Right cardiac atrium (tissue), 5 donors: ENCODE results near the gene PPP1R16B. TPM values are rescaled to one million over a fixed set of nuclear protein-coding genes. Genes with fewer than 3 reads are reported as not detected.

Source experiments
- ATAC-seq, 2 donors: fragments of 200-7000 bp; cut with Tn5 transposase; one replicate each; pipeline versions ENCODE4 v1.8.0 to v1.9.1; 2020; ENCODE audit warnings: moderate library complexity in 2 of 2, mild to moderate bottlenecking in 1 of 2
- DNase-seq, 3 donors: peaks; one replicate each; pipeline ENCODE4 v3.0.0-alpha.2; 2020
- H3K27ac ChIP-seq: one replicate; pipeline ENCODE4 v1.5.1; 2013; ENCODE audit warnings: mild to moderate bottlenecking, low read length, control low read depth, moderate library complexity
- H3K27me3 ChIP-seq: one replicate; pipeline ENCODE4 v1.6.1; 2013; ENCODE audit not compliant: control insufficient read depth, insufficient read depth
- H3K4me1 ChIP-seq: one replicate; pipeline ENCODE4 v1.6.1; 2013; ENCODE audit warnings: low read length; ENCODE audit not compliant: control insufficient read depth, insufficient read depth
- H3K4me3 ChIP-seq: one replicate; pipeline ENCODE4 v1.5.1; 2013; ENCODE audit warnings: low read length, control low read depth
- H3K9me3 ChIP-seq: one replicate; pipeline ENCODE4 v1.6.1; 2013; ENCODE audit warnings: low read length; ENCODE audit not compliant: control insufficient read depth
- WGBS: extraction: QIAGEN DNeasy Blood & Tissue Kit; methylation state at CpG from one replicate; pipeline ENCODE4 v1.1.7; 2013; 5-methylcytosine and 5-hydroxymethylcytosine counted together
- intact Hi-C, 4 donors: fragments of 100-400 bp; cut with DNase I; formaldehyde crosslinking; loops; one replicate each; pipeline versions ENCODE4 v1.11.0 to v1.14.0; 2022 to 2023
- polyA plus RNA-seq: library from polyadenylated mRNA; stranded (reverse); fragments of 200-250 nt; gene quantifications from one replicate; pipeline ENCODE4 v1.2.3, GENCODE V29; 2013
- total RNA-seq, 4 donors: library from RNA; stranded (reverse); fragmentation: NEBNext Ultra II Directional; extraction: Animal tissue kit (Norgen Biotek cat#: 25700); gene quantifications; one replicate each; pipeline ENCODE4 v1.2.1, GENCODE V29; 2021
- donor health status: healthy with polysubstance abuse.
- donor health status: DM: no; HTN: yes; CAD: no.
- donor health status: DM: no; HTN: no; CAD: no.
- donor health status: DM: no; HTN: yes; CAD: no; lungs with severe emphysema.
- donor health status: DM: yes; HTN: yes; CAD: no.

PPP1R16B gene
- total and polyA plus RNA-seq, 5 donors = 4.9 to 9.1 (median 5.5) TPM

- intact Hi-C loops = loop anchor here in 1 of 4 donors (10.0 kb wide), 1 partner anchor 74 kb away; no protein-coding TSS in a partner anchor
- Histone ChIP-seq H3K9me3 (no peaks in the 10 kb centered on the region), H3K27me3 (no peaks in the 10 kb centered on the region), H3K27ac (no peak overlapping the region), H3K4me3 (no peak overlapping the region), H3K4me1 (no peaks in the 10 kb centered on the region)
- WGBS = 87% methylated on average over 2 of the region's 2 CpGs
- ATAC-seq (no peak), DNase-seq (peak in 1 of 3 donors; percentile 14)
Measured at GRCh38 chr20:38889050-38889449, 83.6 kb downstream of the PPP1R16B start.

GRCh38 chr20:38889792-38890496, 84.4 kb downstream of the PPP1R16B start:
- ATAC-seq = no peak
- intact Hi-C loops = loop anchor here in 2 of 4 donors (5.0 to 10.0 kb wide), 2 partner anchors 75 to 243 kb away; no protein-coding TSS in a partner anchor
- Histone ChIP-seq H3K4me3 (no peak overlapping the region), H3K4me1 (no peaks in the 10 kb centered on the region), H3K27me3 (no peaks in the 10 kb centered on the region), H3K9me3 (no peaks in the 10 kb centered on the region), H3K27ac (no peak overlapping the region)
- DNase-seq = peak in 1 of 3 donors; percentile 16
- 55% methylated on average over 13 of the region's 13 CpGs for WGBS

- 70% methylated on average over 3 of the region's 3 CpGs for WGBS
- Histone ChIP-seq H3K9me3 (no peaks in the 10 kb centered on the region), H3K4me3 (no peak overlapping the region), H3K27me3 (no peaks in the 10 kb centered on the region), H3K27ac (no peak overlapping the region), H3K4me1 (no peaks in the 10 kb centered on the region)
- intact Hi-C loops = loop anchor here in 2 of 4 donors (5.0 kb wide), 1 partner anchor 243 kb away; no protein-coding TSS in a partner anchor
- ATAC-seq = no peak
- DNase-seq = no peak
Measured at GRCh38 chr20:38890497-38890818, 85.0 kb downstream of the PPP1R16B start.

GRCh38 chr20:38892091-38892981, 86.8 kb downstream of the PPP1R16B start:
- Histone ChIP-seq H3K27me3 (no peaks in the 10 kb centered on the region), H3K4me1 (no peaks in the 10 kb centered on the region), H3K4me3 (no peak overlapping the region), H3K27ac (no peak overlapping the region), H3K9me3 (no peaks in the 10 kb centered on the region)
- no peak for DNase-seq
- WGBS = 85% methylated on average over 11 of the region's 11 CpGs
- no peak for ATAC-seq
- intact Hi-C loops = loop anchor here in 2 of 4 donors (5.0 kb wide), 1 partner anchor 245 kb away; no protein-coding TSS in a partner anchor

GRCh38 chr20:38893056-38893564, 87.6 kb downstream of the PPP1R16B start:
- Histone ChIP-seq H3K4me3 (no peak overlapping the region), H3K27ac (no peak overlapping the region), H3K4me1 (no peaks in the 10 kb centered on the region), H3K27me3 (no peaks in the 10 kb centered on the region), H3K9me3 (no peaks in the 10 kb centered on the region)
- intact Hi-C loops = loop anchor here in 2 of 4 donors (5.0 kb wide), 1 partner anchor 246 kb away; no protein-coding TSS in a partner anchor
- WGBS = 27% methylated on average over 6 of the region's 6 CpGs
- ATAC-seq (no peak), DNase-seq (no peak)

GRCh38 chr20:38893565-38894090, 88.1 kb downstream of the PPP1R16B start:
- no peak overlapping the region for H3K27ac ChIP-seq
- no peaks in the 10 kb centered on the region for H3K4me1 ChIP-seq
- no peaks in the 10 kb centered on the region for H3K27me3 ChIP-seq
- peak; percentile 49 to 86 (median 83) for DNase-seq
- peak; percentile 84 to 89 for ATAC-seq
- WGBS = 13% methylated on average over 25 of the region's 25 CpGs
- H3K9me3 ChIP-seq = no peaks in the 10 kb centered on the region
- intact Hi-C loops = loop anchor here in 2 of 4 donors (5.0 kb wide), 1 partner anchor 246 kb away; no protein-coding TSS in a partner anchor
- H3K4me3 ChIP-seq = no peak overlapping the region

GRCh38 chr20:38894091-38894847, 88.8 kb downstream of the PPP1R16B start:
- Histone ChIP-seq H3K4me3 (no peak overlapping the region), H3K9me3 (no peaks in the 10 kb centered on the region), H3K27ac (no peak overlapping the region), H3K4me1 (no peaks in the 10 kb centered on the region), H3K27me3 (no peaks in the 10 kb centered on the region)
- intact Hi-C loops = loop anchor here in 2 of 4 donors (5.0 kb wide), 1 partner anchor 247 kb away; no protein-coding TSS in a partner anchor
- DNase-seq (peak in 1 of 3 donors; percentile 43), ATAC-seq (peak; percentile 50 to 75)
- WGBS = 18% methylated on average over 30 of the region's 30 CpGs

GRCh38 chr20:38895098-38895949, 89.8 kb downstream of the PPP1R16B start:
- no peak overlapping the region for H3K4me3 ChIP-seq

GRCh38 chr20:38896009-38896594, 90.6 kb downstream of the PPP1R16B start:
- Histone ChIP-seq H3K4me1 (no peaks in the 10 kb centered on the region), H3K27me3 (no peaks in the 10 kb centered on the region), H3K4me3 (no peak overlapping the region), H3K27ac (no peak overlapping the region), H3K9me3 (no peaks in the 10 kb centered on the region)
- DNase-seq (no peak), ATAC-seq (no peak)
- intact Hi-C loops = loop anchor here in 1 of 4 donors (5.0 kb wide), 1 partner anchor 249 kb away; no protein-coding TSS in a partner anchor

More at GRCh38 chr20:38895098-38895949, 89.8 kb downstream of the PPP1R16B start:
- Histone ChIP-seq H3K27ac (no peak overlapping the region), H3K4me1 (no peaks in the 10 kb centered on the region), H3K27me3 (no peaks in the 10 kb centered on the region), H3K9me3 (no peaks in the 10 kb centered on the region)
- 77% methylated on average over 9 of the region's 9 CpGs for WGBS
- DNase-seq (no peak), ATAC-seq (no peak)
- intact Hi-C loops = loop anchor here in 1 of 4 donors (5.0 kb wide), 1 partner anchor 248 kb away; no protein-coding TSS in a partner anchor
